AG09319 (cell line): ENCODE results near the gene MAST4.
"Not testable (repeated sequence)": the region's sequence is repeated elsewhere in the genome, so short reads cannot be mapped to it uniquely, and the experiment has no call there.

Source experiments
- DNase-seq: peaks from one replicate; pipeline ENCODE4 v3.0.0-alpha.2; 2010; ENCODE audit warnings: low read depth; ENCODE audit errors: extremely low read depth
- CTCF ChIP-seq: IDR thresholded peaks from 2 replicates; pipeline ENCODE4 v1.5.1; 2011; ENCODE audit warnings: low read depth, mild to moderate bottlenecking, inconsistent platforms, low read length, moderate library complexity

Gene MAST4

GRCh38 chr5:67170767-67171166, 574.6 kb downstream of the MAST4 start:
- no peak for DNase-seq

GRCh38 chr5:67173351-67173750, 577.2 kb downstream of the MAST4 start:
- not testable (repeated sequence) for DNase-seq

More at GRCh38 chr5:67170767-67171166, 574.6 kb downstream of the MAST4 start:
- no peak for TF ChIP-seq CTCF

- TF ChIP-seq CTCF = no peak
- DNase-seq = no peak
Observed at GRCh38 chr5:67173959-67174358, 577.8 kb downstream of the MAST4 start.

- TF ChIP-seq CTCF = no peak
Observed at GRCh38 chr5:67176936-67177335, 580.7 kb downstream of the MAST4 start.

GRCh38 chr5:67178085-67178484, 581.9 kb downstream of the MAST4 start:
- no peak for TF ChIP-seq CTCF

More at GRCh38 chr5:67176936-67177335, 580.7 kb downstream of the MAST4 start:
- DNase-seq = no peak

GRCh38 chr5:67178966-67179365, 582.8 kb downstream of the MAST4 start:
- no peak for DNase-seq
- no peak for TF ChIP-seq CTCF

More at GRCh38 chr5:67178085-67178484, 581.9 kb downstream of the MAST4 start:
- DNase-seq = no peak

- no peak for DNase-seq
- no peak for TF ChIP-seq CTCF
Observed at GRCh38 chr5:67179697-67180361, 583.6 kb downstream of the MAST4 start.

- DNase-seq = no peak
- TF ChIP-seq CTCF = no peak
Observed at GRCh38 chr5:67181648-67182221, 585.5 kb downstream of the MAST4 start.
